ENCODE results near the gene CDK16.
A peak's percentile ranks its signal among the peaks of the same experiment; 100 is the strongest.

The CDK16 gene

GRCh38 chrX:47224896-47225290 is 6.4 kb downstream of the CDK16 start:
- ATAC-seq = no peak
- peaks cover 100% of the 10 kb centered on the region for H3K36me3 Mint-ChIP-seq
- no peaks in the 10 kb centered on the region for H3K9me3 Mint-ChIP-seq
- no peak overlapping the region for H3K27ac Mint-ChIP-seq
- peaks cover 13% of the 10 kb centered on the region for H3K4me1 Mint-ChIP-seq
- H3K4me3 Mint-ChIP-seq = no peak overlapping the region
- no peak for DNase-seq (ENCODE audit: low spot score in 2 of 2)

- peaks cover 1% of the 10 kb centered on the region for H3K4me1 Mint-ChIP-seq
- ATAC-seq = no peak
- no peaks in the 10 kb centered on the region for H3K9me3 Mint-ChIP-seq
- peaks cover 91% of the 10 kb centered on the region for H3K36me3 Mint-ChIP-seq
- no peak overlapping the region for H3K27ac Mint-ChIP-seq
- no peak overlapping the region for H3K4me3 Mint-ChIP-seq
- no peak for DNase-seq (ENCODE audit: low spot score in 2 of 2)
Measured at GRCh38 chrX:47226071-47226470, 7.6 kb downstream of the CDK16 start.

- no peak for DNase-seq (ENCODE audit: low spot score in 2 of 2)
- Mint-ChIP-seq H3K4me1 (no peaks in the 10 kb centered on the region), H3K27ac (no peak overlapping the region), H3K36me3 (peaks cover 84% of the 10 kb centered on the region), H3K9me3 (no peaks in the 10 kb centered on the region), H3K4me3 (no peak overlapping the region)
- ATAC-seq = no peak
Measured at GRCh38 chrX:47226531-47227333, 8.3 kb downstream of the CDK16 start.

- Mint-ChIP-seq H3K4me1 (no peaks in the 10 kb centered on the region), H3K4me3 (no peak overlapping the region), H3K27ac (no peak overlapping the region), H3K36me3 (peaks cover 79% of the 10 kb centered on the region), H3K9me3 (no peaks in the 10 kb centered on the region)
- DNase-seq (ENCODE audit: low spot score in 2 of 2) (no peak), ATAC-seq (no peak)
Measured at GRCh38 chrX:47227334-47227583, 8.8 kb downstream of the CDK16 start.

GRCh38 chrX:47228550-47229270 is 10.2 kb downstream of the CDK16 start:
- Mint-ChIP-seq H3K4me1 (peaks cover 9% of the 10 kb centered on the region), H3K4me3 (no peak overlapping the region), H3K36me3 (peaks cover 76% of the 10 kb centered on the region), H3K27ac (no peak overlapping the region), H3K9me3 (no peaks in the 10 kb centered on the region)
- DNase-seq (ENCODE audit: low spot score in 2 of 2) (no peak), ATAC-seq (no peak)

DNA sequence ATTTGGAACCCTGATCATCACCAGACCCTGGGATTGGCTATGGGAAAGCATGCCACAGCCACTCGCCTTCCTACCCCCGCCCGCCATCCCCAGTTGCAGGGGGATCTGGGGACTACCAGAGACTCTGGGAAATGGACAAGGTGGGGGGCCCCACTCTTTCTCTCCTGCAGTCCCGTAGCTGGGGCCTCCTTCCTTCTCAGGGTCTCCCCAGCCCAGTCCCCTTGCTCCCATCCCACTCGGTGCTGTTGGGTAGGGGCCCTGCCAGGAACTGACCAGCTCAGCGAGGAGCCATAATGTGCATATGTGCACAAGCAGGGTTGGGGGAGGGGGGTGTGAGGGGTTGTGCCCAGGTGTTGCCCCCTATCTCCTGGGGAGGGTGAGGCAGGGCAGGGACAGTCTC is 10.9 kb downstream of the CDK16 start:
- Mint-ChIP-seq H3K4me3 (no peak overlapping the region), H3K4me1 (peaks cover 9% of the 10 kb centered on the region), H3K27ac (no peak overlapping the region), H3K36me3 (peaks cover 72% of the 10 kb centered on the region), H3K9me3 (no peaks in the 10 kb centered on the region)
- DNase-seq (ENCODE audit: low spot score in 2 of 2) (no peak), ATAC-seq (no peak)

GRCh38 chrX:47230136-47230868 is 11.8 kb downstream of the CDK16 start:
- H3K4me1 Mint-ChIP-seq = peaks cover 11% of the 10 kb centered on the region
- H3K27ac Mint-ChIP-seq = no peak overlapping the region
- no peak overlapping the region for H3K4me3 Mint-ChIP-seq
- ATAC-seq (no peak), DNase-seq (ENCODE audit: low spot score in 2 of 2) (no peak)
- H3K9me3 Mint-ChIP-seq = no peaks in the 10 kb centered on the region
- peaks cover 72% of the 10 kb centered on the region for H3K36me3 Mint-ChIP-seq

DNA sequence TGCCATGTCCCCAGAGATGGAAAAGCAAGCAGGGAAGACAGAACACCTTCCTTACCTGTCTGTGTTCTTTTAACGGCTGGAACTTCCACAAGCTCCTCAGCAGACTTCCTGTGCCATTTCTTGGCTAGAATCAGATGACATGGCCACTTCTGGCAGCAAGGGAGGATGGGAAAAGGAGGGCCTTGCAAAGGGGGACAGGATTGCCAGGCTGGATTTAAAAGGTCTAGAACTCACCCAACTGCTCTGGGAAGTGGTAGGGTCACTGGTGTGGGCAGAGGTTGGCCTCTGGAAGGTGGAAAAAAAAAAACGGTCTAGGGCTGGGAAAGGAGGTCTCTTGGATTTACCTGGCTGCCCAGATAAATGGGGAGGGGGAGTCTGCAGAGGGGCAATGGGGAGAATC is 12.7 kb downstream of the CDK16 start:
- no peak overlapping the region for H3K4me3 Mint-ChIP-seq
- H3K9me3 Mint-ChIP-seq = no peaks in the 10 kb centered on the region
- peaks cover 63% of the 10 kb centered on the region for H3K36me3 Mint-ChIP-seq
- no peak for DNase-seq (ENCODE audit: low spot score in 2 of 2)
- peaks cover 17% of the 10 kb centered on the region for H3K4me1 Mint-ChIP-seq
- ATAC-seq = no peak
- H3K27ac Mint-ChIP-seq = no peak overlapping the region

DNA sequence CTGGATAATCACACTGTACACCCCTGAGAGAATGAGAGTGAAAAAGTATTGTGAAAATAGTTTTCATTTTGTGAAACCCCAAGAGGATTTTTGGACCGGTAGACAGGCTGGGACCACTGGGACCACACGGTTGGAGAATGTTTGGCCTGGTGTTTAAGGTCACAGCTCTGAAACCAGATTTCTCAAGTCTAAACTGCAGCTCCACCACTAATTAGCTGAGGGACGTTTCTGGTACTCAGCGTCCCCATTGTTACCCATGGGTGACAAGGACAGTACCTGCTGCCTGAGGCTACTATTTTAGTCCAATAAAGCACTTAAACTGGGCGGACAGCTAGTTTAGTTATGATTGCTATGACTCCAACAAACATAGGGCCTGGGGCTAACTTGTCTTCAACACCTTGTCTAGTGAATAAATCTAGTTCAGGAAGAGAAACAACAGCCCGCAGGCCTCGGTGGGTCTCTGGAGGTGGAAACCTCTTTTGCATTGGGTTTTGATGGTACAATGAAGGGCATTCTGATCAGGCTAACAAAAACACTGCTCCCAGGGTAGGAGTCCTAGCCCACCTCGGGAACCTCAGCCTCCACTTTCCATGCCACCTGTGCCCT is 13.8 kb downstream of the CDK16 start:
- Mint-ChIP-seq H3K4me1 (peaks cover 17% of the 10 kb centered on the region), H3K4me3 (peak overlapping the region; percentile 83), H3K27ac (peak overlapping the region; percentile 96), H3K9me3 (no peaks in the 10 kb centered on the region), H3K36me3 (peaks cover 52% of the 10 kb centered on the region)
- no peak for ATAC-seq
- DNase-seq (ENCODE audit: low spot score in 2 of 2) = no peak

DNA sequence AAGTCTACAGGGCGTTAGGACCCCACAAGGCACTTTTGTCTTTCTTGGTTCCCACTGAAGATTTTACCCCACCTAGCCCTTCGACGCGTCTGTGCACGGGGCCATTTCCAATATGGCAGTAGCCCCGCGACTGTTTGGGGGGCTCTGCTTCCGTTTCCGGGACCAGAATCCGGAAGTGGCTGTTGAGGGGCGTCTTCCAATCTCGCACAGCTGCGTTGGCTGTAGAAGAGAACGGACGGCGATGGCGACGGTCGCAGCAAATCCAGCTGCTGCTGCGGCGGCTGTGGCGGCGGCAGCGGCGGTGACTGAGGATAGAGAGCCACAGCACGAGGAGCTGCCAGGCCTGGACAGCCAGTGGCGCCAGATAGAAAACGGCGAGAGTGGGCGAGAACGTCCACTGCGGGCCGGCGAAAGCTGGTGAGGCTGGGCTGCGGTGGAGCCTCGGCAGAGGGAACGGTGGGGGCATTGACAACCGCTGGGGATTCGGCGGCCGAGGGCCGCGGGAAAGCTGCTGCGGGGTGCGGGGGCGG is 14.4 kb downstream of the CDK16 start, which contains the start of gene USP11:
Gene USP11, plus strand, starts transcription at position 207 of the 530 bp plus-strand sequence. Its CDS starts 35 bp downstream, at position 242.
- Mint-ChIP-seq H3K27ac (peak within 1 kb of the TSS; percentile 96), H3K4me3 (peak within 1 kb of the TSS; percentile 83), H3K36me3 (peaks cover 46% of the 10 kb centered on the region), H3K9me3 (no peaks in the 10 kb centered on the region), H3K4me1 (peaks cover 17% of the 10 kb centered on the region)
- DNase-seq (ENCODE audit: low spot score in 2 of 2) (peak in 1 of 2 donors; percentile 71), ATAC-seq (peak; percentile 55)

GRCh38 chrX:47233333-47234113 is 15.0 kb downstream of the CDK16 start:
- DNase-seq (ENCODE audit: low spot score in 2 of 2) = peak; percentile 73 to 93

DNA sequence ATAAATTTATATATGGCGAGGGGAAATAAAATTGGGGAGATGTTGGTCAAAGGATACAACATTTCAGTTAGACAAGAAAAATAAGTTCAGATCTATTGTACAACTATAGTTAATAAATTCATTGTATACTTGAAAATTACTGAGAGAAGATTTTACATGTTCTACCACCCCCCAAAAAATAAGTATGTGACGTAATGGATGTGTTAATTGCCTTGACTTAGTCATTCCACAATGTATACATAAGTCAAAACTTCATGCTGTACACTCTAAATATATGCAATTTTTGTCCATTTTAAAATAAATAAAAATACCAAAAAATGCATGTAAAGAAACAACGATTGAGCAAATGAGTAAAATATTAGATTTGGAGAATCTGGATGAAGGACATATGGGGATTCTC is 16.1 kb downstream of the CDK16 start:
- DNase-seq (ENCODE audit: low spot score in 2 of 2) (no peak), ATAC-seq (no peak)
- Mint-ChIP-seq H3K9me3 (no peaks in the 10 kb centered on the region), H3K27ac (peak overlapping the region; percentile 96), H3K36me3 (peaks cover 31% of the 10 kb centered on the region), H3K4me1 (peaks cover 25% of the 10 kb centered on the region), H3K4me3 (peak overlapping the region; percentile 83)

More at GRCh38 chrX:47233333-47234113, 15.0 kb downstream of the CDK16 start:
- H3K9me3 Mint-ChIP-seq = no peaks in the 10 kb centered on the region
- peaks cover 40% of the 10 kb centered on the region for H3K36me3 Mint-ChIP-seq
- H3K27ac Mint-ChIP-seq = peak overlapping the region; percentile 96
- peaks cover 17% of the 10 kb centered on the region for H3K4me1 Mint-ChIP-seq
- peak overlapping the region; percentile 83 for H3K4me3 Mint-ChIP-seq
- peak; percentile 96 for ATAC-seq

DNA sequence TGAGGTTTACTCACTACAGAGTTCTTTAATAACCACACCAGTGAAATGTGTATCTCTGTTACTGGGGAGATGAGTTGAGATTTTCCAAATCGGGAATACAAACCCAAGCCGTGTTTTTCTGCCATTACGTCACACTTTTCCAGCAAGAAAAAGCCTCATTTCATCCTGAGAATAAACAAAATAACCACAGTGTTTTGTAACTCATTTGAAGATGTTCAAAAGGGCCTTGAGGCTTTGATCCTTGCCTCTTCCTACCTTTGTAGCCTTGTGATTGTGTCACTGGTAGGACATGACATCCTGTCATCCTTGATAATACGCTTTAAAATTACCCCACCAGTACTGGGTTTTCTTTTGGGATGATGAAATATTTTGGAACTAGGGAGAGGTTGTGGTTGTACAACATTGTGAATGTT is 17.2 kb downstream of the CDK16 start:
- Mint-ChIP-seq H3K27ac (no peak overlapping the region), H3K4me1 (peaks cover 26% of the 10 kb centered on the region), H3K36me3 (peaks cover 36% of the 10 kb centered on the region), H3K9me3 (no peaks in the 10 kb centered on the region), H3K4me3 (peak overlapping the region; percentile 83)
- DNase-seq (ENCODE audit: low spot score in 2 of 2) = no peak
- no peak for ATAC-seq

DNA sequence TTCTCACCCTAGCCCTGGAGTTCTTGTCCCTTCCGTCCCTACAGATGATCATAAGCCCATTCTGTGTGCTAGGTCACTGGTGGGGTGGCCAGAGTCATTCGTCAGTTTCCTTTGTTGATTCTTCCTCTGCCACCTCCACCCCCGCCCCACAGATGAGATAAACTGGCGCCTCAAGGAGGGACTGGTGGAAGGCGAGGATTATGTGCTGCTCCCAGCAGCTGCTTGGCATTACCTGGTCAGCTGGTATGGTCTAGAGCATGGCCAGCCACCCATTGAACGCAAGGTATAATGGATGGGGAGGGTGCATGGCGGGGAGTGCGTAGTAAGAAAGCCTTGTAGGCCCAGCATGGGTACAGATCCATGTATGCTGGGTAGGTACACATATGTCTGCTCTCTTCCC is 20.7 kb downstream of the CDK16 start:
- Mint-ChIP-seq H3K36me3 (peaks cover 40% of the 10 kb centered on the region), H3K27ac (peak overlapping the region; percentile 26), H3K4me1 (peaks cover 17% of the 10 kb centered on the region), H3K4me3 (no peak overlapping the region), H3K9me3 (no peaks in the 10 kb centered on the region)
- ATAC-seq (no peak), DNase-seq (ENCODE audit: low spot score in 2 of 2) (no peak)
